Activated CD4-positive, alpha-beta T cell treated with anti-CD3 and anti-CD28 coated beads for 1 hour (primary cell): ENCODE measurements around the gene RPS24.

Experiments
- DNase-seq: peaks from one replicate; pipeline ENCODE4 v3.0.0-alpha.2; 2020

The RPS24 gene

GRCh38 chr10:78028438-78029268, 5.0 kb upstream of the RPS24 start:
- DNase-seq = no peak

- DNase-seq = peak; percentile 86
Measured at GRCh38 chr10:78029269-78030226, 4.1 kb upstream of the RPS24 start, which contains the start of gene POLR3A. Gene POLR3A (minus strand): TSS chr10:78029515. CDS start chr10:78029407, 108 bp downstream.

GRCh38 chr10:78033387-78033636, 351 bp upstream of the RPS24 start:
- no peak for DNase-seq

GRCh38 chr10:78035025-78035424, 1.4 kb downstream of the RPS24 start:
- DNase-seq = no peak

GRCh38 chr10:78035437-78035836, 1.8 kb downstream of the RPS24 start:
- no peak for DNase-seq

- DNase-seq = no peak
Measured at GRCh38 chr10:78035933-78036583, 2.4 kb downstream of the RPS24 start.

- no peak for DNase-seq
Measured at GRCh38 chr10:78038105-78038504, 4.4 kb downstream of the RPS24 start.

- DNase-seq = no peak
Measured at GRCh38 chr10:78038791-78039547, 5.3 kb downstream of the RPS24 start.

GRCh38 chr10:78039743-78040142, 6.1 kb downstream of the RPS24 start:
- no peak for DNase-seq

GRCh38 chr10:78041170-78042057, 7.8 kb downstream of the RPS24 start:
- no peak for DNase-seq

GRCh38 chr10:78042058-78042751, 8.5 kb downstream of the RPS24 start:
- no peak for DNase-seq

- DNase-seq = no peak
Measured at GRCh38 chr10:78042752-78043104, 9.1 kb downstream of the RPS24 start.

GRCh38 chr10:78044179-78044578, 10.5 kb downstream of the RPS24 start:
- DNase-seq = no peak

- DNase-seq = no peak
Measured at GRCh38 chr10:78044699-78045098, 11.0 kb downstream of the RPS24 start.

- no peak for DNase-seq
Measured at GRCh38 chr10:78045237-78045636, 11.6 kb downstream of the RPS24 start.

GRCh38 chr10:78045856-78046255, 12.2 kb downstream of the RPS24 start:
- DNase-seq = no peak

GRCh38 chr10:78046711-78047269, 13.1 kb downstream of the RPS24 start:
- no peak for DNase-seq

GRCh38 chr10:78047314-78047891, 13.7 kb downstream of the RPS24 start:
- DNase-seq = peak; percentile 73

- DNase-seq = no peak
Measured at GRCh38 chr10:78049851-78050250, 16.2 kb downstream of the RPS24 start.

- no peak for DNase-seq
Measured at GRCh38 chr10:78053211-78053868, 19.7 kb downstream of the RPS24 start.
